Astrocyte of the cerebellum (primary cell): ENCODE results near the gene CLIP2.
"Not testable (repeated sequence)": the region's sequence is repeated elsewhere in the genome, so short reads cannot be mapped to it uniquely, and the experiment has no call there.

Experiments used
- DNase-seq: peaks from one replicate; pipeline ENCODE4 v3.0.0-alpha.2; 2011; ENCODE audit warnings: low read depth
- H3K4me3 ChIP-seq: 2 replicates; pipeline ENCODE4 v1.5.1; 2011; ENCODE audit warnings: mild to moderate bottlenecking, low read depth, low read length, moderate library complexity
- in situ Hi-C: cut with HindIII; loops from 2 replicates; pipeline ENCODE4 v1.10.0; 2017; ENCODE audit warnings: low sequenced_read_pairs
- TF ChIP-seq, protein P1 (sequence below): IDR thresholded peaks from 2 replicates; pipeline ENCODE4 v1.5.1; 2012; ENCODE audit warnings: low read length, low read depth, moderate library complexity, mild to moderate bottlenecking; ENCODE audit errors: missing control alignments

The CLIP2 gene

DNA sequence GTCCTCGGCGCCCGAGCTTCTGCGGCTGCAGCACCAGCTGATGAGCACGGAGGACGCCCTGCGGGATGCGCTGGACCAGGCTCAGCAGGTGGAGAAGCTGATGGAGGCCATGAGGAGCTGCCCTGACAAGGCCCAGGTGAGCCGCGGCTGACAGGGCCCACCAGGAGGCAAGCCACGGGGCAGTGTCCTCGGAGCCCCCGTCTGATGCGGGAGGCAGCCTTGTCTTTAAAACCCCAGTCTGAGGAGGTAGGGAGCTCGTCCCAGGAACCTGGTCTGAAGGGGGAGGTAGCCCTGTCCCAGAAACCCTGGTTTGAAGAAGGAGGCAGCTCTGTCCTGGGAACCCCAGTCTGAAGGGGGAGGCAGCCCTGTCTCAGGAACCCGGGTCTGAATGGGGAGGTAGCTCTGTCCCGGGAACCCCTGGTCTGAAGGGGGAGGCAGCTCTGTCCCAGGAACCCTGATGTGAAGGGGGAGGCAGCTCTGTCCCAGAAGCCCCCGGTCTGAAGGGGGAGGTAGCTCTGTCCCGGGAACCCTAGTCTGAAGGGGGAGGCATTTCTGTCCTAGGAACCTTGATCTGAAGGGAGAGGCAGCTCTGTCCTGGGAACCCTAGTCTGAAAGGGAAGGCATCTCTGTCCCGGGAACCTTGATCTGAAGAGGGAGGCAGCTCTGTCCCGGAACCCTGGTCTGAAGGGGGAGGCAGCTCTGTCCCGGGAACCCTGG lies 111.4 kb downstream of the CLIP2 start:
- TF ChIP-seq, protein P1, sequence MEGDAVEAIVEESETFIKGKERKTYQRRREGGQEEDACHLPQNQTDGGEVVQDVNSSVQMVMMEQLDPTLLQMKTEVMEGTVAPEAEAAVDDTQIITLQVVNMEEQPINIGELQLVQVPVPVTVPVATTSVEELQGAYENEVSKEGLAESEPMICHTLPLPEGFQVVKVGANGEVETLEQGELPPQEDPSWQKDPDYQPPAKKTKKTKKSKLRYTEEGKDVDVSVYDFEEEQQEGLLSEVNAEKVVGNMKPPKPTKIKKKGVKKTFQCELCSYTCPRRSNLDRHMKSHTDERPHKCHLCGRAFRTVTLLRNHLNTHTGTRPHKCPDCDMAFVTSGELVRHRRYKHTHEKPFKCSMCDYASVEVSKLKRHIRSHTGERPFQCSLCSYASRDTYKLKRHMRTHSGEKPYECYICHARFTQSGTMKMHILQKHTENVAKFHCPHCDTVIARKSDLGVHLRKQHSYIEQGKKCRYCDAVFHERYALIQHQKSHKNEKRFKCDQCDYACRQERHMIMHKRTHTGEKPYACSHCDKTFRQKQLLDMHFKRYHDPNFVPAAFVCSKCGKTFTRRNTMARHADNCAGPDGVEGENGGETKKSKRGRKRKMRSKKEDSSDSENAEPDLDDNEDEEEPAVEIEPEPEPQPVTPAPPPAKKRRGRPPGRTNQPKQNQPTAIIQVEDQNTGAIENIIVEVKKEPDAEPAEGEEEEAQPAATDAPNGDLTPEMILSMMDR: no peak
- in situ Hi-C loops: loop anchor here (25.0 kb wide), 1 partner anchor 338 kb away; no protein-coding TSS in a partner anchor
- H3K4me3 ChIP-seq: no peak overlapping the region
- no peak for DNase-seq

DNA sequence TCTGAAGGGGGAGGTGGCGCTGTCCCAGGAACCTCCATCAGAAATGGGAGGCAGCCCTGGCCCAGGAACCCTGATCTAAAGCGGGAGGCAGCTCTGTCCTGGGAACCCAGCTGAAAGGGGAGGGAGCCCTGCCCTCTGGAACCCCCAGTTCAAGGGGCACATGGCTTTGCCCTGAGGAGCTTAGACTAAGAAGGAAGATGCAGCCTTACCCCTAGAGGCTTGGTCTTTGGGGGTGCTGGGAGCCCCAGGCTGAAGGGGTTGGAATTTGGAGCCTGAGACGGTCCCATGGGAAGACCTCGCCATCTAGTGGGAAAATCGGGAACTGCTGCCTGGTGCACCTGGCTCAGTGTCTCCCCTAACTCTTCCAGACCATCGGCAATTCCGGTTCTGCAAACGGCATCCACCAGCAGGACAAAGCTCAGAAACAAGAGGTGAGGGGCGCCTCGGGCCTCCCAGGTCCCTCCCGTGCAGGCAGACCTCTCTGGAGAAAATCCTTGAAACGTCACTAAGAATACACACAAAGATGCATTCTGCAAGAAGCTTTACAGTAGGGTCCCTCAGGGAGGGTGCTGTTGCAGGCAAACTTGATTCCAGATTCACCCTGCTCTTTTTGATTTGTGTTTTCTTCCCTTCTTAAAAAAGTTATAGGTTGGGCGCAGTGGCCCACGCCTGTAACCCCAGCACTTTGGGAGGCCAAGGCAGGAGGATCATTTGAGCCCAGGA lies 112.1 kb downstream of the CLIP2 start:
- TF ChIP-seq, protein P1: peak; percentile 99
- in situ Hi-C loops: loop anchor here (25.0 kb wide), 1 partner anchor 339 kb away; no protein-coding TSS in a partner anchor
- H3K4me3 ChIP-seq: no peak overlapping the region
- DNase-seq: peak; percentile 28

DNA sequence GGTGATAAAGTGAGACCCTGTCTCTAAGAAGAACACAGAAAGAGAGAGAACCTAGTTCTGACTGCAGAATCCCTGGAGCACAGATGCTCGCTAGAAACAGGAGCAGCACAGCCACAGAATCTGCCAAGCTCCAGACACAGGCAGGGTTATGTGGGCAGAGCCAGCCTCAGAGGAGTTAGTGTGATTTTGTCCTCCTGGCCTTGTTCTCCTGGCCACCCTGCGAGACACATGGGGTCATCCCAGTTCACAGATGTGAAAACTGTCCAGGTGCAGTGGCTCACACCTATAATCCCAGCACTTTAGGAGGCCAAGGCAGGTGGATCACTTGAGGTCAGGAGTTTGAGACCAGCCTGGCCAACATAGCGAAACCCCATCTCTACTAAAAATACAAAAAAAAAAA lies 113.5 kb downstream of the CLIP2 start:
- in situ Hi-C loops: loop anchor here (25.0 kb wide), 1 partner anchor 340 kb away; no protein-coding TSS in a partner anchor
- DNase-seq: not testable (repeated sequence)

DNA sequence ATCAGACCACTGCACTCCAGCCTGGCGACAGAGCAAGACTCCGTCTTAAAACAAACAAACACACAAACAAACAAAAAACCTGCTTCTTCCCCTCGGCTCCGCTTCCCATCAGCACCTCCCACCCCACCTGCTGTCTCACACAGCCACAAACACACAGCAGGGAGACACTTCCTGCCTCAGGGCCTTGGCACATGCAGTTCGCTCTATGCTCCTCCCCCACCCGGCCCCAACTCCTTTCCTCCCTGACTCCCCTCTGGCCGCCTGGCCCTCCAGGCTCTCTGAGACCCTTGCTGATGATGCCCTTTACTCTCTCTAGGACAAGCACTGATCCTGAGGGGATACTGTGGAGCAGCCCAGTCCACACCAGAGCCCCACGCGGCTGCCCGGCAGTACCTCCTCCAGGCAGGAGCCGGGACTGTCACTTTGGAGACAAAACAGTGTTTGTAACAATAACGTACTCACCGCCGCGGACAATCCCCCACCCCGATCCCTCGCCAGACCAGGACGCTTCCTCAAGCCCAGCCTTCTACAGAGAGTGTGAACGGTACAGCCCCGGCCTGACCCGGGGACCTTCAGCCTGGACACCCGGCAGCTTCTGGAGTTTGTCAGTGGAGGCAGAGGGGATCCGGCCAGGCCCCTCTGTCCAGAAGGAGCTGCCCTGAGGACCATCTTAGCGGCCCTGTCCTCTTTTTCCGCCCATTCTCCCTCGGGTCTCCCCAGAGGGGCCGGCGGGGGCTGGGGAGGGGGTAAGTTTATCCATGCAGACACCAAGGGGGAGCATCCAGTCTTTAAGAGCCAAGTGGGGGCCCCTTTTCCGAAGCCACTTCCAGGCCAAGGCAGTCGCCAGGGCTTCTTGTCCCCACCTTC lies 114.5 kb downstream of the CLIP2 start:
- in situ Hi-C loops: loop anchor here (25.0 kb wide), 1 partner anchor 341 kb away; no protein-coding TSS in a partner anchor
- H3K4me3 ChIP-seq: no peak overlapping the region
- TF ChIP-seq, protein P1: no peak
- no peak for DNase-seq

More for the DNA sequence above, 113.5 kb downstream of the CLIP2 start:
- not testable (repeated sequence) for H3K4me3 ChIP-seq

DNA sequence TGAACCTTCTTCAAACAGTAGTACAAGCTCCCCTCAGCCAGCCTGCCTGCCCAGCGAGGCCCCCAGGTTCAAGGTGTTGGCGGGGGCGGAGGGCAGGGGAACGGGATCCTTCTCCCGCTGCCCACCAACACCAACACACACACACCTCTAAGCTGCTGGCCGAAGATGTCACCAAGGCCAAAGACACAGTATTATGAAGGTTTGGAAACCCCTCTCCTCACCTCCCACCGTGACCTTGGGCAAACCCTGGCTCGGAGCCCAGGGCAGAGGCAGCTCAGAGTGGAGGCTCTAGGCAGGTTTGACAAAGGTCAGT lies 115.1 kb downstream of the CLIP2 start:
- in situ Hi-C loops: loop anchor here (25.0 kb wide), 1 partner anchor 342 kb away; no protein-coding TSS in a partner anchor
- TF ChIP-seq, protein P1: no peak
- DNase-seq: no peak
- H3K4me3 ChIP-seq: no peak overlapping the region

DNA sequence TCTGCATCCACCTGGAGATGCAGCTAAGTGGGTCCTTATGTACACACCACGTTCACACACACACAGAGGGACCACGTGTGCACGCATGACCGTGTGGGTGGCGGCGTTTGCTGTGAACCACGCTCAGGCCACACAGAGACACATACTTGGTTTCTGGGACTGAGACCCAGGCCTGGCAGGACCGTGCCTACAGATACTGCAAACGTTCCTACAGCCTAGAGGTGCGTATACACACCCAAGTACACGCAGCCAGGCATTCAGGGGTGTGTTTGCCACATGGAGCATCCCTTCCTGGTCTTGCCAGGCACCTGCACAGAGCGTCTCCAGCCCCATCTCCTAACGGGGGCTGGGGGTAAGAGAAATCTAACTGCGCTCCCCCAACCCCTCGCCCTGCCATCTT lies 115.5 kb downstream of the CLIP2 start:
- DNase-seq: no peak
- in situ Hi-C loops: loop anchor here (25.0 kb wide), 1 partner anchor 342 kb away; no protein-coding TSS in a partner anchor
- no peak overlapping the region for H3K4me3 ChIP-seq
- TF ChIP-seq, protein P1: no peak
